HG03097 (cell line): Measurements from ENCODE around the gene KLF13.

Experiments used
- ATAC-seq: cut with Tn5 transposase; IDR thresholded peaks from one replicate; pipeline ENCODE4 v1.9.1; 2021; ENCODE audit not compliant: unreplicated experiment, low FRiP score

The KLF13 gene

GRCh38 chr15:31314380-31314779 lies 12.3 kb upstream of the KLF13 start:
- no peak for ATAC-seq

GRCh38 chr15:31316135-31316795 lies 10.4 kb upstream of the KLF13 start:
- ATAC-seq, result no peak

DNA sequence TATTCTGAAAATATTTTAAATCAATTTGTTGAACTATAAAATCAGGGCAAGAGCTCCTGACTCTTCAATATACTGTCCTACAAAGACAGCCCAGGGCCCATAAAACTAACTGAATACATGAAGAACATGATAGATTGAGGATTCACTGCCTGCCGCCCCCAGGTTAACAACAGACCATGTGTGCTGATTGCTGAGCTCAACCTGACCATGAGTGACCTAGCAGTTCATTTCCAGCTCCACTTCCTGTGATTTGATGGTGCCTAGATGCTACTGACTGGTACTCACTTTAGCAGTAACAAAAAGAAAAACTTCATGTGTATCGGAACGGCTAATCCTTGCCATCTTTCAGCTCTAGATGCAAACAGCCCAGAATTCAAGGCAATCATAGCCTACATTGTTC lies 9.6 kb upstream of the KLF13 start:
- ATAC-seq, result no peak

DNA sequence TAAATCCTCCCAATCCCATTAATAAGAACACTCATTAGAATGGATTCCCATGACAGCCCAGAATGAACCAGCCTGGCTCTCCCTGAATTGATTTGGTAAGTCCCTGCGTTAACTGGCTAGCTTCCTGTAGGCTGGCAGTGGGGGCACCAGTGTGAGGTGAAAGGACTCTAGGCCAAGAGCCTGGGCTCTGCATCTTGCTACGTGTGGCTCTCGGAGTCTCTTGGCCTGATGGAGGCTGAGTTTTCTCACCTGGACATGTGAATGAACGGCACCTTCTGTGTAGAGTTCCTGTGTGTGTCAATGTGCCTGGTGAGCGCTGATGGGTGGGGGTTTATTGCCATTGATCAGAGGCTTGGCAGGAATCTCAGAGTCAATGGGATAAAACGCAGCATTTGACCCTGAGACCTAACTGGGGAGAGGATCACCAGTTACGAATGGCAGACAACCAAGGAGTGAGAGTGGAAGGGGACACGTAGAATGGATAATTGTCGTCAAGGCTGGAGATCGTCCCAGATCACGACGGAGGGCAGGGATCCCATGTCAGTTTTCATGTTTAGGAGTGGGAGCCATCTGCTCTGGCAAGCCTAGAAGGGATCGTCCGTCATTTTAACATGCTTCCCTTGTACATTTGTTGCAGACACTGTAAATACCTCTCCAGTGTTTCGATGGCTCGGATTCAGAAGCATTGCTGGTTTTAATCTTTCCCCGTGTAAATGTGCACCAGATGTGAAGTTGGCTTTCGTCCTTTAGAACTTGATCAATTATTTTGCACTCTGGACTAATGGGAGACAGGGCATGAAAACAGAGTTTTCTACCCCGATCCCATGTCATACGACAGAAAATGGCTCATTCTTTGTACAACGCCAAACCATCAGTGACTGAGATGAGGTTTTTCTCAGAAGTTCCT lies 9.0 kb upstream of the KLF13 start:
- no peak for ATAC-seq

- ATAC-seq, result no peak
Observed at GRCh38 chr15:31318429-31318828, 8.2 kb upstream of the KLF13 start.

GRCh38 chr15:31320022-31320421 lies 6.6 kb upstream of the KLF13 start:
- no peak for ATAC-seq

DNA sequence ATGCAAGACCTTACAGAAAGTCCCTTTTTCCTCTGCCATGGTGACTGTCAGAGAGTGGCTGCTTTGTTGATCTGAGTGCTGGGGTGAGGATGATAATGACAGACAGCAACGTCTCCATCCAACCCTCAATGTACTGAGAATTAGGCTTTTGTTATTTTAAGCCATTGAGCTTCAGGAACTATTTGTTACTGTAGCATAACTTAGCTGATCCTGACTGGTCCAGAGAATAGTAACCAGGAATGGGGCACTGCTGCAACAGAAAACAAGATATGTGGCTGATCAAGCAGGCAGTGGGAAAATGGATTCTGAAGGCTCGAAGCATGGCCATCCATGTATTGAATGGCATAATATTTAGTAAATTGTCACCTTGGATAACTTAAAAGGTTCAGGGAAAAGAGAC lies 5.2 kb upstream of the KLF13 start:
- ATAC-seq, result no peak

DNA sequence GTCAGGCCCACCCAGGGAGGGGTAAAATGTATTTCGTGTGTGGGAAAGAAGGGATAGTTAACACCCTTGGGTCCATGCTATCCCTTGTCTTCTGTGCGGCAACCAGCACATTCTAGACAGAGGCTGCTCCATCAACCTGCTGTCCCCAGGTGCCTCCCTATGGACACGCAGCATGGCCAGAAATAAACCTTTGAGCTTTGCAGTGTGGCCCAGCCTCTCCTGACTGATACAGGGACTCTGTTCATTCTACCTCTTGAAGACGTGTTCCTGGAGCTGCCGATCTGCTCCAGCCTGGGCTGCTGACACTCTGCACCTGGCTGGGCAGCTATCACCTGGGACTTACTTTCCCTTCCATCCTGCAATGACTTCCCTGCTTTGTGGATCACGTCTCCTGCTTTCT lies 4.1 kb upstream of the KLF13 start:
- ATAC-seq, result no peak

DNA sequence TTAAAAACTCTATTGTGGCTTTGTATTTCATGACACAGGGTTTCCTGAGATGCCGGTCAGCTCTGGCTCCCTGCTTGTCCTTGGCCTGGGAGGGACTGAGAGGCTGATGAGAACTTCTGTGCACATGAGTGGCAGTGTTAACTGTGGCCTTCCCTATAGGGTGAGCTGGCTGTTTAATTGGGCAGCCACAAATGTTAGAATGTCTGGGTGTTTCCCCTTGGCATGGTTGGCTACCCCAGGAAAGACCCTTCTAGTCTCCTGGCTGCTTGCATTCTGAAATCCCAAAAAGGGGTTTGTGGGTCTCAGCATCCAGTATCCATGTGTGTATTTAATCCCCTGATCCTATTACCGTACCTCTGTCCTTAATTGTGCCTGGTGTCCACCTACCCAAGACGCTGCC lies 3.0 kb upstream of the KLF13 start:
- no peak for ATAC-seq

DNA sequence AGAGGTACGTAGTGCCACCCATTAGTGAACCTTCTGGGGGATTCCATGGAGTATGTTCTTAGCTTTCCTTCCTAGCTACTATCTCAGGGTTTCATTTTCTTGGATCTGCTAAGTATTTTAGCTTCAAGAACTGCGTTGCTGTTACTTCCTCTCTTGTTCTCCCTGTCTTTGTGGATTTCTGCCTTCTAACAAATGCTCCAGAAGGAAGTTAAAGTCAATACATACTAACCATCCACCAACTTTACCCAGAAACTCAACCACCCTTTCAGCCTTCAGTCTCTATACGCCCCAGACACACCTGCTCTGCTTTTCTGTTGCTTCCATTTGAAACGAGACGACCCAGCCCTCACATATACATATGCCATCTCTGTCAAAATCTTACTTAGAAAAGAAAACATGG lies 2.4 kb upstream of the KLF13 start:
- ATAC-seq, result no peak

DNA sequence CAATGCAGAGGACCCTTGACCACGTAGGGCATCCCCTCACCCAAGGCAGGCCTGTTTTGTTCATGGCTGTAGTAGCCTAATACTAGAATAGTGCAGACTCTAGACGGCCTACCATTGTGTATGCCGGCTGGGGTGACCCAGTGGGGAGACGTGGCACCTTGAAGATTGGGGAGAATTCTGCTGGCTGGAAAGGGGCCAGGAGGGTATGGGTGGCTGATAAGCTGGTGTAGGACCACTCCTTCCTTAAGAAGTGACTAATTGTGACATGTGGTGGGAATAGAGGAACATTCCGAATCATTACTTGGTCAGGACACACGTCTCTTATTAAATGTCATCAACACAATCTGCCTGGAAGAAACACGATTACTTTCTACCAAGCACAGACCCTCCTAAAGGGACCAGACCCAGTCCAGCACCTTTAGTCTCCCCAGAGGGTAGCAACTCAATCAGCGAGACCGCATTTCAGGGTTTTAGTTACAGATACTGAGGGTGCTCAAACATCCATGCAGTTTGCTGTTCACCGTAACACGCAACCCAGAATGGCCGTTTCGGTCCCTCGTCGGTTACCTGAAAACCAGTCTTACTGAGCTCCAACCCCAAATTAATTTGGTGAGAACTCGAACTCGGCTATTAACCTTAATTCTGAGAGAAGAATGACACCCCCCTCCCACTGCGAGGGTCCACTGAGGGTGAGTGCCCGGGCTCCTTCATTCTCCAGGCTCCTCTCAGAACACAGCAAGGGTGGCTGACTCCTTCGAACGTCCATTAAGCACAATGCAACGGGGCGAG lies 1.6 kb upstream of the KLF13 start:
- ATAC-seq, result no peak

DNA sequence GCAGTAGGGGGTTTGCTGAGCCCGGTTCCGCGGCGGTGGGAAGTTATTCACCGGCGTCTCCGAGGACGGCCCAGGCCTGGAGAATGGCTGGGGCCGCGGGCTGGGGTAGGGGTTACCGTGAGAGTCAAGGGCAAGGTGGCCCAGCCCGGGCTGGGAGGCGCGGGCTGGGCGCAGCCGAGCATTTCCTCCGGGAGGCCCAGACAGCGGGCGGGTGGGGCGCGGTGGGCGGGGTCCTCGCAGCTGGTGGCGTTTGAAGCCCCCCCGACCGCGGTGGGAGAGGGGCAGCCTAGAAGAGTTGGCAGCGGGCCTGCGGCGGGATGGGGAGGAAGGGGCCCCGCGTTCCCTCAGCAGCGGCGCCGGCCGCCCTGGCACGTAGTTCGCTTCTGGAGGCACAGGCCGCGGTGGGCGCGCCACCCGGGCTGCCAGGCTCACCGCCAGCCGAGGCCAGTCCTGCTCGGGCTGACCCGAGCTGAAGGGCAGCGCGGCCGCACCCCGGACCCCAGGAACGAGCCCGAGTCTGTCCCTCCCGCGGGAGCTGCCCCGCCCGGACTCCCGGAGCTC lies 960 bp upstream of the KLF13 start:
- peak; percentile 3 for ATAC-seq

DNA sequence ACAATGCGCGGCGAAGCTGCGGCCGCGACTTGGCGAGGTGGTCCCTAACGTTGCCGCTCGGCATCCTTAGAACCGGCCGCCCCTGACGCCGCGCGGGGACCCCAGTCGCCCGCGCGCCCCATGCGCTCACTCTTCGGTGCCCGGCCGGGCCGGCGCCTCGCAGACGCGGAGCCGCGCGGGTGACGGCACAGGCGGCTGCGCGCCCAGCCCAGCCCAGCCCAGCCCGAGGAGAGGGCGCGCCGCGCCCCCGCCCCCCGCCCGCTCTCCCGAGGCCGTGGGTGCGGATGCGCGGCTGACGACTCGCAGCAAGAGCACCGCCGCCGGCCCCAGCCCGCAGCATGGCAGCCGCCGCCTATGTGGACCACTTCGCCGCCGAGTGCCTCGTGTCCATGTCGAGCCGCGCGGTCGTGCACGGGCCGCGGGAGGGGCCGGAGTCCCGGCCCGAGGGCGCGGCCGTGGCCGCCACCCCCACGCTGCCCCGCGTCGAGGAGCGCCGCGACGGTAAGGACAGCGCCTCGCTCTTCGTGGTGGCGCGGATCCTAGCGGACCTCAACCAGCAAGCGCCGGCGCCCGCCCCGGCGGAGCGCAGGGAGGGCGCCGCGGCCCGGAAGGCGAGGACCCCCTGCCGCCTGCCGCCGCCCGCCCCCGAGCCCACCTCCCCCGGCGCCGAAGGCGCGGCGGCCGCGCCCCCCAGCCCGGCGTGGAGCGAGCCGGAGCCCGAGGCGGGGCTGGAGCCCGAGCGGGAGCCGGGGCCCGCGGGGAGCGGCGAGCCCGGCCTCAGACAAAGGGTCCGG lies 437 bp downstream of the KLF13 start:
- no peak for ATAC-seq

DNA sequence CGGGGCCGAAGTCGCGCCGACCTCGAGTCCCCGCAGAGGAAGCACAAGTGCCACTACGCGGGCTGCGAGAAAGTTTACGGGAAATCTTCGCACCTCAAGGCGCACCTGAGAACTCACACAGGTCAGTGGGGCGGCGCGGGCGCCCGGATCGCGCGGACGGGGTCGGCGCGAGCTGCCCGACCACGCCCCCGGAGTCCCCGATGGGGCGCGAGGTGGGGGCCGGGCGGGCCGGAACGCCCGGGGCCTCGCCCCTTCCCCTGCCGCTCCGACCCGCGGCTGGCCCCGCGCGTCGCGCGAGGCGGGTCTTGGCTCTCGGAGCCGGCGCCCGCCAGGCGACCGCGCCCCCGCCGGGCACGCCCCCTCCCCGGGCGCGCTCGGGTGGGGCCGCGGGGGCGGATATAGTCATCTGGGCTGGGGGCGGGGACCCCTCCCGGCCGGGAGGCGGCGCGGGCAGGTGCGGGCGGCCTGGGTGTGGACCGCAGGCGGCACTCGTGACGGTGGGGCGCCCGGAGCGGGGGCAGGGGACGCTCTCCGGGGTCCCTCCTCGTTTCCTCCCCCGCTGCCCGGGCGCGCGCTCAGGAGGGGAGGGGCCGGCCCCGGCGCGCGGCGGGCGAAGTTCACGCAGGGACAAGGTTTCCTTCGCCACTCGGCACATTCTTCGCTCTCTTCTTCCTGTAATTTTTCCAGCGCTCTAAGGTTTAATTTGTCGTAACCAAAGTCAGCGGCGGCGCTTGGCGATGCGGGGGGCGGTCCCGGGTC lies 1.2 kb downstream of the KLF13 start:
- ATAC-seq, result no peak

GRCh38 chr15:31328428-31328968 lies 1.9 kb downstream of the KLF13 start:
- ATAC-seq, result no peak

DNA sequence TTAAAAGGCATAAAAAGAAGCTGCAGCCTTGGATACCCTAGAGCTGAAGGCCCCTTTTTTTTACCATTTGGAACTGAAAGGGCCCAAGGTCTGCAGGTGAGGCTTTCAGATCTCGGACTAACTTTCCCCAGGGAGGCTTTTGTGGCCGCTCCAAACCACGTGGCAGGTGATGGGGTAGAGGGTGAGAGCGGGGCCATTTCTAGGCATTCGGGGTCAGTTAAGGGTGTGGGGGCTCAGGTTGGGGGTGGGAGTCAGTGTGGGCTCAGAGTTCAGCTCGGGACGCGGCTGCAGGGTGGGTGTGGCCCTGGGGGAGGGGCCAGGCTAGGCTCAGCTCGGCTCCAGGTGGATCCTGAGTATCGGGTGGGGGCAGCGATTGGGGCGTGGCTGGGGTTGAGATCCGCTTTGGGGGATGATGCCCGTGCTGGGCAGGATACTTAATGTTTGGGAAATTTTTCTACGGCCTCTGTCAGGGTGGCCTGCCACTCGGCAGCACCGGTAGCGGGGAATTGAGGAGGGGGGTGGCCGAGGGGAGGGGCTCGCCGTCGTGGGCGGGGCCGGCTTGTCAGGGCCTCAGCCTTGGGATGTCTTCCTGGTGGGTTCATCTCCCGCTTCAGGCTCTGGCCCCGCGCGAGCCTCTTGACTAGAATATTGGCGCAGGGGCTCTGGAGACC lies 2.5 kb downstream of the KLF13 start:
- ATAC-seq, result no peak

DNA sequence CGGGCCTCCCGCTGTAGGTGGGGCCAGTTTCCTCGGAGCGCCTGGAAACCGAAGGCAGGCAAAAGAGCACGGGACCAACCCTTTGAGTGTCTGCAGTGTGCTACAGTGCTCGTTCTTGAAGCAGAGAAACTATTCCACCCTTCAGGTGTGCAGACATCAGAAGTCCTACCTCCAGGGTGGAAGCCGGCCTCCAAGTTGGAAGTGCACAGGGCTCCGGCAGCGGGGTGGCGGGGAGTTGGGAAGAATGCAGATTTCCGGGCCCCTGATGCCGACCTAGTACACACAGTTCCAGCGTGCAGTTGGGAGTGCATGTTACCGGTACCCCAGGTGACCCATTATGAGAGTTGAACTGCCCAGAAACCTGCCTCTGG lies 3.0 kb downstream of the KLF13 start:
- ATAC-seq, result no peak

- no peak for ATAC-seq
Observed at GRCh38 chr15:31330111-31330785, 3.6 kb downstream of the KLF13 start.
